ACHN (cell line): ENCODE results near the gene DOCK9.

ENCODE experiments used
- DNase-seq: peaks from one replicate; pipeline ENCODE4 v3.0.0-alpha.2; 2015
- in situ Hi-C: cut with HindIII; loops from 2 replicates; pipeline ENCODE4 v1.10.0; 2017; ENCODE audit warnings: low sequenced_read_pairs, low pct_ligation_motif_present, low pct_unique_long_range_greater_than_20kb

DOCK9 gene

DNA sequence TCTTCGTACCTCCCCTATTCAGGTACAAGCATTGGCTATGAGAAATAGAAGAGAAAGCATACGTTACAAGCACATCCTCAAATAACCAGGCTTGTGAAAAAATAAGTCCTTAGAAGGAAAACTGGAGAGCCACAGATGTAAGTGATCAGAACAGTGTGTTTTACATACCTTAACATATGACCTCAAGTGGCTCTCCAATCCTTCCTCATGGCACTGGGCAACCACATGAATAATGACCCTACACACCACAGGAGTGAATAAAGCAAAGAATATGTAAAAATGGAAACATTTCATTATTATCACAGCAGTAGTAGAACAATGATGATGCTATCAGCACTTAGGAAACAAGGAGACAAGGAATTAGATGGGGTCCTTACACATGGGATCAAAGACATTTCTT is 96.5 kb downstream of the DOCK9 start:
- in situ Hi-C loops: no loop called here

DNA sequence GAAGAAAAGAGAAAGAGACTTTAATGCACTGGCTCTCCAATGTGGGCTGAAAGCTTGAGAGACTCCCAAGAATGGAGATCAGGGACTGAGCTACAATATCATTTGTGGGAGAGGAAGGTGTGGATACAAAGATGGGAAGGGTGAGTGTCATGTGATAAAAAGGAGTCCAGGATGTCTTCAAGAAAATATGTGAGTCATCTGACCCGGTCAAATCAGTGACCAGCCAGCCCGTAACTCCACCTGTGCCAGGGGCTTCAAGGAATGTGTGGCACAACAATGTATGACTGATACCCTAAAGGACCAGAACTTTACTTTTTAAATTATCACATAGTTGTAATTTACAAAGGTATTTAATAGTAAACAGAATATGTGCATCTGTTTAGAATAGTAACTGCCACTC is 97.2 kb downstream of the DOCK9 start:
- in situ Hi-C loops: no loop called here
- no peak for DNase-seq

More for the DNA sequence above, 96.5 kb downstream of the DOCK9 start:
- no peak for DNase-seq

DNA sequence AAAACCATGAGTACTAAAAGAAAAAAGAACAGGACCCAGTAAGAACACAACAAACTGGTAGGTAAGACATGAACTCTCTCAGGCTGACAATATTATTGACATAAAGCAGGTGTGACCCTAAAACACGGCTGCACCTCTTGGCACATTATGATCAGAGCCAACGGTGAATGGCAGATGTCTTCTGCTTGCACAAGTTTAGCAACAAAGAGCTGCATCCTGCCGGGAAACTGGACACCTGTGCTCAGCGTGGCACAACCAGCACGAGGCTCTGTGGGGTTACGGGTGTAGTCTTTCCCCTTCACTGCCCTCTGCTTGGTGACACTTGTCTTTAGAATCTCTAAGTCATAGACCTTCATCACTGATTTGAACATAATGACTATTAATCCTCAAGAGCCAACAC is 97.9 kb downstream of the DOCK9 start:
- DNase-seq: no peak
- in situ Hi-C loops: no loop called here

DNA sequence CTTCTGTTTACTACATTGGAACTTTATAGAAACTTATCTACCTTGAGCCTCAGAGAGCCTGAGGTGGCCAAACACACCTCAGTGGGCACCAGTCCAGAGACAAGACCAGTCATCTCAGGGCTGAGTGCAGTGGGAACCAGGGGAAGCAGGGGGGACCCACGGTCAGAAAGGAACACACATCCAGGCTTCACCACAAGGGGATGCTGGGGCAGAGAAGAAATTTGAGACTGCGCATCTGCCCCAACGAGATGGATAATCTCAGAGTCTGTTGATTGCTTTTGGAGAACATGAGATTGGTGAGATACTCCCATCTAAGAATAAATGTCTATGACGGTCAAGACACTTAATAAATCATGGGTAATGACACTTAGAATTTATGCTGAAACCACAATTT is 98.7 kb downstream of the DOCK9 start:
- no peak for DNase-seq
- in situ Hi-C loops: no loop called here

DNA sequence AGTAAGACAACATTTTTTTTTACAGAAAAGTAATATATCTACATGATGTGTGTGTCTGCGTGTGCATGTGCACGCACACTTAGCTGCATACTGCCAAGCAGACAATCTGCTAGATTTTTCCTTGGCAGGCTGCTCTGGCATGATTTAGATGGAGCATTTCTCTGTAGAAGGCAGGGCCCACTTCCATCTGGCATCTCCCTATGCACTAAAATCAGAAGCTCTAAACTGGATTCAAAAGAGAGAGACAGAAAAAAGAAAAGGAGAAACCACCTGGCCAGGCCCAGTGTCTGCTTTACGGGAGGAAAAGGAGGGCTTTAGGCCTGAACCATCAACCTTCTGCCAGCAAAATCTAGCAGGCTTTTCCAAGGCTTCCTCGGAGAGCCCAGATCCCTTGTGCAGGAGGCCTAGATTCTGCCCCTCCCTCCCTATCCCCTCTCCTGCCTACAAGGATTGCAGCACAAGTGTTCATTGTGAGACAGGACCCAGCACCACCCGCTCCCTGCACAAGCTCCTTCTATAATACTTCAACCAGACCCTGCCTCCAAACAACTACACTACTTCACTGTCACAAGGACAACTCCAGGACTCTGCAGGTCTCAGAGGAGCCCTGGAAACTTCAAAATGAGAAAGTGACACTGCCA is 99.3 kb downstream of the DOCK9 start:
- in situ Hi-C loops: no loop called here
- DNase-seq: no peak

DNA sequence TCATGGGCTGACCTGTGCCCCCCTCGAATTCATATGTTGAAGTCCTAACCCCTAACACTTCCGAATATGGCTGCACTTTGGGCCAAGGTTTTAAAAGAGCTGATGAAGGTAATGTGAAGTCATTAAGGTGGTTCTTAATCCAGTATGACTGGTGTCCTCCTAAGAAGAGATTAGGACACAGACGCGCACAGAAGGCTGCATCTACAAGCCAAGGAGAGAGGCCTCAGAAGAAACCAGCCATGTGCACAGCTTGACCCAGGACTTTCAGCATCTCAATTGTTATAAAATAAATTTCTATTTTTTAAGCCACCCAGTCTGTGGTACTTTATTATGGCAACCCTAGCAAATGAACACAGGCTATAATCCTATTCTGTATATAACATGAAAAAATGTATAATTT is 99.9 kb downstream of the DOCK9 start:
- DNase-seq: no peak
- in situ Hi-C loops: no loop called here

DNA sequence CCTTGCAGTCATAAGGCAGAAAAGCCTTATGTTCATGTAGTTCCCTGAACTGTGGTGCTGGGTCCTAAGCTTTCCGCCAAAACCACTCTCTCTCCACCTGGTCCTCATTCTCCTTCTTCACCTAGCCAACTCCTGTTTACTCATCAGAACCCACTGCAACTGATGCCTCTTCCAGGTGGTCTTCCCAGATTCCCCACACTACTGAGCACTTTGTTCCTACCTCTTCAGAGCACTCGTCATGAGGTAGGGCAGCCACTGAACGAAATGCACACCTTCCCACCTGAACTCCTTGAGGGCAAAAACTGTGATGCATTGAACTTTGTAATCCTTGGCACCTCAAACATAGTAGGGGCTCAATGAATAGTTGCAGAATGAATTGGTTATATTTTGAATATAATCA is 100.4 kb downstream of the DOCK9 start:
- in situ Hi-C loops: no loop called here
- no peak for DNase-seq

DNA sequence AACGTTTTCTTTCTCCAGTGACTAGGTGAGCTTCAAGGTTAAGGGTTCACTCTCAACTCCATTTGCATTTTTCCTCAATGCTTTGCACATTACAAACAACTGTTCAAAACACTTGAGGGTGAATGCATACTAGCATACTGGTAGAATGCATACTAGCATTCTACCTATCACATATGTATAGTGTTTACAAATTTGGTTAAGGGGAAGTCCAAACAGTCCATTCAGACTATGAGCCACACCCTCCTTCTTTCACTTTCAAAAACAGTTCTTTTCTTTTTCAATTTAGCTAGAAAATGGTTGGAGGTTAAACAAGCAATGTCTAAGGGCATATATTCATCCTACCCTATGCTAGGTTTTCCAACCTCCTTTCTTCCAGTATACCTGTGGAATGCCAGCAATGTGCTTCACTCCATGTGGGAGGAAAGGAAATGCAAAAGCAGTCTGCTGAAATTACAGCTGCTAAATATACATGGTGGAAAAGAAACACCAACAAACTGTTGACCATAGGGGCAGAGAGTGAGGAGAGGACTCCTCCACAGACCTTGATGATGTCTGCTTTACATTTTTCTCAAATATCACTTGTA is 102.6 kb downstream of the DOCK9 start:
- in situ Hi-C loops: no loop called here
- no peak for DNase-seq

DNA sequence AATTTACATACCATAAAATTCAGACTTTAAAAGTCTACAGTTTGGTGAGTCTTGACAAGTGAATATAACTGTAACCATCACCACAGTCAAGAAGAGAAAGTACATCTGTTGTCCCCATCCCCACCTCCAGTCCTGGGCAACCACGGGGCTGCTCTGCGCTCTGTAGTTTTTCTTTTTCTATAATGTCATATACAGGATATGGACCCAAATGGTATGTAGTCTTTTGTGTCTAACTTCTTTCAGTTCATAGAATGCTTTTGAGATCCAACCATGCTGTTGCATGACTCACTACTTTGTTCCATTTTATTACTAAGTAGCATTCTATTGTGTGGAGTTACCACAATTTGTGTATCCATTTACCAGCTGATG is 103.9 kb downstream of the DOCK9 start:
- in situ Hi-C loops: no loop called here
- no peak for DNase-seq

DNA sequence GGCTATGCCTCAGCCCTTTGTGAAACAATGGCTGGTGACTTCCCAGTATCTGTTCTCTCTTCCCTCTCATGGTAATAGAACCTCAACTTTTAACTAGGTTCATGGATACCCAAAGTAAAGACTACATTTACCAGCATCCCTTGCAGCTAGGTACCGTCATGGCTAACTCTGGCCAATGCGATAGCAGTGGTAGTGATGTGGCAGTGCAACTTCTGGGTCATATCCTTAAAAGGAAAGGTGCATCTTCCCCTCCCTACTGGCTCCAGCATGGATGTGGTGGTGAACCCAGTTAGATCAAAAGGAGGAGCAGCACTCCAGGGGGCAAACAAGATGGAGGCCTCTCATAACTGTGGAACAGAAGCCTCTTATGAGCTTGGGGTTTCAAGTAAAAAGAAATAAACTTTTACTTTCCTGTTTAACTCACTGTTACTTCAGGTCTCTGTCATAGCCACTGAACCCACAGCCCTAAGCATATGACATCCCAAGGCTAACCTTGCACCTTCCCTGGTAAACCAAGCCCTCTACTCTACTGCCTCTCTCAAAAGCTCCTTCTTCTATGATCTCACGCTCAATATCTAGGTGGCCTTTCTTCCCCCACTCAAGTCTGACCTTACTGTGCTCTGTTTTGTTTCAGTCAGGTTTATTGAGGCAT is 104.4 kb downstream of the DOCK9 start:
- in situ Hi-C loops: no loop called here
- no peak for DNase-seq

DNA sequence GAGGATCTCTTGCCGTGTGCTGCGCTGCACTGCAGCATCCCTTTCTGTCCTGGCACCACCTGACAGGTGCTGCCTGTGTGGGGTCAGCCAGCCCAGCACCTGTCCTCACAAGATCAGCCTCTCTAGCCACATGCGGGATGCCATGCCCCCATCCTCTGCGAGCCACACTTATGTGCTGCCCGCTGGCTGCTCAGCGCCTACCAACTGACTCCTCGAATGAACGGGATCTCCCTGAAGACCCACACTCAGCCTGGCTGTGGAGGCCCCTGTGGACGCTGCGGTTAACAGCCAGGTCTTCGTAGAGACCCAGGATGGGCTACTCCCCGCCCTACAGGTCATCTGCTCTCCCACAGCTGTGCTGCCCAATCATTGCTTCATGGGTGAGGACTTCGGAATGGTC is 106.1 kb downstream of the DOCK9 start:
- DNase-seq: no peak
- in situ Hi-C loops: no loop called here

DNA sequence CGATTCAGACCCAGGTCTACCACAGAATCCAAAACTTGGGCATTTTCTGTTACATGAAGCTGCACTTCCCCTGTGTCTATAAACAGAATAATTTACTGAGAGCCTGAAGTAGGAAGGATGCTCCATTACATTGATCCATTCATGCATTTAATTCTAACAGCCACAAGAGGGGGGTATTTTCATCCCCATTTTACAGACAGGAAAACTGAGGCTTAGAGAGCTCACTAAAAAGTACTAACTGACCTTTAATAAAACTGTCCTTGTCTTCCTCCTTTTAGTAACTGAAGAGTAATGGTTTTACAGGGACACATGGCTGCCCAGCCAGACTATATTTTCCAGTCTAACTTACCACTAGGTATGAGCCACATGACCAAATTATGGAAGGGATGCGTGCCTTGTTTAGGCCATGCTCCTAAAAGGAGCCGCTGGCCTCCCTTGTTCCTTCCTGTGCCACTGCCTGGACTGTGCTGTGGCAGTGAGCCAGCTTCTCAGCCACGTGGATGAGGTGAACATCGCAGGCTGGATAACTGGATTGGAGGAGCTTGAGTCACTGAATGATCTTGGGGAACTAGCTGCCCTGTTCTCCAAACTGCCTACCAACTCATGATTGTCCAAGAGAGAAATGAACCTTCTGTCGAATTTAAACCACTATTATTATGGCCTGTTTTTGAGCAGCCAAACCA is 108.3 kb downstream of the DOCK9 start:
- in situ Hi-C loops: no loop called here
- DNase-seq: no peak

DNA sequence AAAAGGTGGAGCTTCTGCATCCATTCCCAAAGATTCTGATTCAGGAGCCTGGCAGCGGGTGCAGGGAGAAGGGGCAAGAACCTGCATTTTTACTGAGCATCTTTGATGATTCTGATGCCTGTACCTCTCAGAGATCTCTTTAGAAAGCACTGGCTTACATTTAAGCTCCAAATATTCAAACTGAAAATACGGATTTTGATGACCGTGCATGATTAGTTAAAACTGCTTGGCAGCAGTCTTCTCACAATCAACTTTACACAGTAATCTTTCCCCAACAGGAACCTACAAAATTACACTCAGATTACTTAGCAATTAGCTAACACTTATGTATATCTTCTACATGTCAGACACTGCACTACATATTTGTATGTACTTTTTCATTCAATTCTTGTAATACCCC is 108.9 kb downstream of the DOCK9 start:
- DNase-seq: no peak
- in situ Hi-C loops: no loop called here

DNA sequence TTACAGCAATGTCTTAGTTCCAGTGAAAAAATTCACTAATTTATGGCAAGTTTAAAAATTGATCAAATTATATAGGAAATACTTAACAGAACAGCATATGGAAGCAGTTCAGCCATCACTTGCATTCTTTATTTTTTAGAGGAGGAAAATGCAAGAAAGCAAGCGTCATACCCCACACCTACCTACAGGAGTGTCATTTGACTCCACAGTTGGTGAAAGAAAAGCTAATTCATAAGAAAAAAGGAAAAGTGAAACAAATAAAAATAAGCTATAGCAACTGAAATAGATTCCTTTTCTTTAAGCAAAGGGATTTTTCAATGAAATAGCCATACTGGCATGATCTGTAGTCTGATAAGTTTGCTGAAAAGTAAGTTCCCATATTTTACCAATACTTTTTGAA is 111.0 kb downstream of the DOCK9 start:
- in situ Hi-C loops: no loop called here
- DNase-seq: no peak

DNA sequence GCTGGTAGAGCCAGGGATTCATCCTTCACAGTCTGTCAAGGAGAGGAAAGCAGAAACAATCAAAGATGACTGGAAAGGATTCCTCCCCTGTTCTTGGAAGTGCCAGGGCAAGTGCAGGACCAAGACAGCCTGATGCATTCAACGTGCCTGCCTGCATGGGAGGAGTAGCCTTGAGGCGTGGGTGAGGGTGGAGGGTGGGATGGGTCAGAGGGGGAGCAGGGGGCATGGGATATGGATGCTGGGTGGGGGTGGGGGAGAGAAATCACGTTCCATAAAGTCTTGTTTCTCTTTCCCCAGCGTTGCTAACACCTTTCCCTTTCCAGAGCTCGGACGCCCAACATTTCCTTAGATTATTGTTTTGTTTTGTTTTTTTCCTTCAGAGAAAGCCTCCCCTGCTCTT is 117.4 kb downstream of the DOCK9 start:
- no peak for DNase-seq
- in situ Hi-C loops: no loop called here

DNA sequence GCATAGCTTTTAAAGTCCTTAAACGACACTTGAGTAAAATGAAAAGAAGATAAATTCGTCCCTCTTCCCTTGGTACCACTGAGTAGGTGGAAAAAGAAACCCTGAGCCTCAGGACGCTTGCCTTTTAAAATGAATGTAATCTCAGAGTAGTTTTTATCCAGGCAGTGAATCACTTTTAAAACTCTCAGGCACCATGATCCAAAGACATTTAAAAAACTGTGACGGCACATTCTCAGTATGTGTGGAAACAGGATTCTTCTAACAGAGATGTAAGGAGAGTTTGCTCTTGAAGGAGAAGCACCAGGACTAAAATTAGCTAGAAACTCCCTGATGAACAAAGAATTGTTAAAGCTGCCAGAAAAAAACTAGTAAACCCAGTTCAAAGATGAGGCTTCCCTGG is 119.7 kb downstream of the DOCK9 start:
- DNase-seq: no peak
- in situ Hi-C loops: no loop called here

DNA sequence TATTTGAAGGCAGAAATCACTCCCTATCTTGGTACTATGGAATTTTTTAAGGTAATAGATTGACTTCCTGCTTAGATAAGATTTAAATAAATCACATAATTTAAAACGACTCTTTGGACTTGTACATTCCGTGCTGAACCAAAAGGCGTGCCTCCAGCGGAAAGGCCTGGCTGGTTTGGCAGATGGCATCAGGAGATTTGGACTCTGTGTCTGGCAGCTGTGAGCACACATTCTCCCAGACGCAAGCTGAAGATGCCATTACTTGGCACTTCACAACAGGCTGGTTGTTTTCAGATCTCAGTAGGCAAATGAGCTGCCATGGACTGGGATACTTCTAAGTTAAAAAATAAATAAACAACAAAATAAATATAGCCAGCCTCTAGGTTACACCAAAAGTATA is 120.9 kb downstream of the DOCK9 start:
- in situ Hi-C loops: no loop called here
- no peak for DNase-seq

DNA sequence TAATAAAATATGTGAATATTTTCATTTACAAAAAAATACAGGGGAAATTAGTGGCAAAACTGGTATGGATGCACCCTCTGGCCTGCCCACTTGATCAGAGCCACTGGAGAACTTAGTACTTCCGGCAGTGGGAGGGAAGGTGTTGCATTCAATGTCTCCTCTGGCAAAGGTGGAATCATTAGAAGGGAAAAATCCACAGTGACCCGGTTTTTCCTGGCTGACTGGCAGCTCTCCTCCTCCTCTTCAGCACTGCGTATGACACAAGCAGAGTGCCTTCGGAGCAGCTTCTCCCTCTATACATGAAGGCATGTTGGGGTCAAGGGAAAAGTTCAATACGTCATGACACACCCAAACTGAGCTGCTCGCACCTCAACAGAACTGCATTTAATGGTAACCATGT is 123.4 kb downstream of the DOCK9 start:
- DNase-seq: no peak
- in situ Hi-C loops: no loop called here

DNA sequence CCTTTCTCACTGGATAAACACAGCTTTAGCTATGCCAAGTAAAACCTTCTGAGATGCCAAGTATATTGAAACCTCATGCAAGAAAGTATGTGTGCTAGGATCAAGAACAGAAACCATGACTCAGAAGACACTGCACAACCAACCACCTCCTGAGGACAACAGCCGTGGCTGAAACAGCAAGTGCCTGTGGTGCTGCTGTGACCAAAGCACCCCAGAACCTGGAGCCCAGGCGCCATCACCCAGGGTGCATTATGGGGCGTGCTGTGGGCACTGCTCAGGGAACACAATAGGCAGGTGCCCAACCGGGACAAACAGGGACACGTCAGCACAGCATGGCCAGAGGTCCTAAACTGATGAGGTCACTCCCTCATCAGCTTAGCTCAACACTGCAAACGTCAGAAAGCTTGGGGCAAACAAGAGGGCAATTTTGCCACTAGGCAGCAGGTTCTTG is 124.1 kb downstream of the DOCK9 start:
- DNase-seq: no peak
- in situ Hi-C loops: no loop called here

DNA sequence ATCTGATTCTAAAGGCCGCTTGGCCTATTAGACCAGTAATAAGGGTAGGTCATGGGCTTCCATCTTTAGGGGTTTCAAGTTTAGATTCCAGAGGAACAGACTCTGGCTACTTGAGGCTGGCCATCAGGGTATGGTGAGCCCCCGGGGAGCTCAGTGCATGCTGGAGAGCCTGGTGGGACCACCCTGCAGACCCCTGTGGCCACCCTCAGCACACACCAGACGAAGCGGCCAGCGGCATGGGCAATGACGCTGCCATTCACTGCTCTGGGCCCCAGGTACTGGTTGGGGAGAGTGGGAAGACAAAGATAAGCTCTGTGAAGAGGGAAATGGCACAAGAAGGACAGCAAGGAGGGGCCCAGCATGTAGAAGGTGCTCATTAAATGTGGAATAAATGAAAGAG is 126.6 kb downstream of the DOCK9 start:
- in situ Hi-C loops: no loop called here
- DNase-seq: no peak
